Osteocyte (in vitro differentiated cells): ENCODE measurements around the gene MBP. TPM values are rescaled to one million over a fixed set of nuclear protein-coding genes. Genes with fewer than 3 reads are reported as not detected.

Experiments used
- DNase-seq: peaks from one replicate; pipeline ENCODE4 v3.0.0; 2021; ENCODE audit warnings: mixed read lengths; ENCODE audit not compliant: unreplicated experiment; ENCODE audit errors: extremely low spot score
- H3K27ac Mint-ChIP-seq: one replicate; pipeline ENCODE4 v1.8.0; 2021; ENCODE audit warnings: mild to moderate bottlenecking, mixed read lengths; ENCODE audit not compliant: unreplicated experiment
- H3K27me3 Mint-ChIP-seq: one replicate; pipeline ENCODE4 v1.8.0; 2021; ENCODE audit warnings: mixed read lengths; ENCODE audit not compliant: unreplicated experiment
- H3K36me3 Mint-ChIP-seq: one replicate; pipeline ENCODE4 v1.8.0; 2021; ENCODE audit warnings: mixed read lengths; ENCODE audit not compliant: unreplicated experiment
- H3K4me1 Mint-ChIP-seq: one replicate; pipeline ENCODE4 v1.8.0; 2021; ENCODE audit warnings: mixed read lengths; ENCODE audit not compliant: unreplicated experiment
- H3K4me3 Mint-ChIP-seq: one replicate; pipeline ENCODE4 v1.8.0; 2021; ENCODE audit warnings: mild to moderate bottlenecking, moderate library complexity, mixed read lengths; ENCODE audit not compliant: unreplicated experiment
- H3K9me3 Mint-ChIP-seq: one replicate; pipeline ENCODE4 v1.8.0; 2021; ENCODE audit warnings: mixed read lengths; ENCODE audit not compliant: unreplicated experiment
- CTCF ChIP-seq: fragments of 200-600 bp; sonication (generic); IDR thresholded peaks from 2 replicates; pipeline ENCODE4 v1.5.0; 2021; ENCODE audit warnings: antibody characterized with exemption, mild to moderate bottlenecking, moderate library complexity
- total RNA-seq: library from RNA; stranded (reverse); gene quantifications from 2 replicates; pipeline ENCODE4 v1.2.1, GENCODE V29; 2021

The MBP gene
- total RNA-seq, 1 donor from 2014 or later, result 18.6 TPM

GRCh38 chr18:77161383-77161782, 28.8 kb upstream of the MBP start:
- no peaks in the 10 kb centered on the region for H3K36me3 Mint-ChIP-seq
- H3K9me3 Mint-ChIP-seq, result no peaks in the 10 kb centered on the region
- TF ChIP-seq CTCF, result no peak
- DNase-seq, result no peak
- H3K4me3 Mint-ChIP-seq, result no peak overlapping the region
- peaks cover 27% of the 10 kb centered on the region for H3K27me3 Mint-ChIP-seq
- no peak overlapping the region for H3K27ac Mint-ChIP-seq
- peaks cover 15% of the 10 kb centered on the region for H3K4me1 Mint-ChIP-seq

DNA sequence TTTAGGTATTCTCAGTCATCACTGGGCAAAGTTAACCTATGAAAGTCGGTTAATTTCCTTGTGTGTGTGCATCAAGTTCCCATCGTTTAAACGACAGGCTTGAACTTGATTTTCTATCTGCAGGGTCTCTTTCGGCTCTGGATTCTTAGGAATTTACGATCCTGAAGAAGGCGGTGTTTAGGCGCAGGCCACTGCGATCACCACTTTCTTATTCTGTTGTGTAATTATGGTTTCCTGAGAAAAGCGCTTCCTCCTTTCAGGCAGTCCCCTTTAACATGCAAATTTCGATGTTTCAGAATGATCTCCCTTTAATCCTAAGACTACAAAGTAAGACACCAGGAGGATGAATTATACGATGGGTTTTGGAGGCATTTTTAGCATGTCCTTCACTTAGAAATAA, 27.9 kb upstream of the MBP start:
- peaks cover 28% of the 10 kb centered on the region for H3K27me3 Mint-ChIP-seq
- DNase-seq, result no peak

DNA sequence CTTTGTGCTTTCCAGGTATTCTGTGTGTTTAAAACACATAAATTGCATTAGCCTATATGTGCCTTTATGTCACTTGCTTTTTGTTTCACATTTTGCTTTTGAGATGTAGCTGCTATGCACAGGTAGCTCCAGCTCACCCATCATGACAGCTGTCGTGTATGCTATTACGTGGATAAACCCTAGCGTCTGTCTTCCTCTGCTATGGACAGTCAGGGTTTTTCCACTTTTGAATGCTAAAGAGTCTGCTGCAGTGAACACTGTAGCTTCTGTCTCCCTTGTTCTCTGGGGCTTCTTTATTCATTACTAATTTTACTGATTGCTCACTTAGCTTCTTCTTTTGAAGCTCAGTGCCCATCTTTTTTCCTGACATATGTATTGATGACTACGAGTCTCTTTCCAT, 24.7 kb upstream of the MBP start:
- Mint-ChIP-seq H3K36me3 (no peaks in the 10 kb centered on the region), H3K27ac (no peak overlapping the region), H3K27me3 (peaks cover 32% of the 10 kb centered on the region), H3K9me3 (no peaks in the 10 kb centered on the region), H3K4me3 (no peak overlapping the region), H3K4me1 (no peaks in the 10 kb centered on the region)
- no peak for DNase-seq
- TF ChIP-seq CTCF, result no peak

More for the DNA sequence above, 27.9 kb upstream of the MBP start:
- Mint-ChIP-seq H3K27ac (no peak overlapping the region), H3K9me3 (no peaks in the 10 kb centered on the region), H3K36me3 (no peaks in the 10 kb centered on the region), H3K4me3 (no peak overlapping the region), H3K4me1 (peaks cover 6% of the 10 kb centered on the region)
- no peak for TF ChIP-seq CTCF

GRCh38 chr18:77155031-77155430, 22.4 kb upstream of the MBP start:
- Mint-ChIP-seq H3K4me1 (no peaks in the 10 kb centered on the region), H3K4me3 (no peak overlapping the region), H3K36me3 (no peaks in the 10 kb centered on the region), H3K9me3 (no peaks in the 10 kb centered on the region), H3K27ac (no peak overlapping the region), H3K27me3 (peaks cover 31% of the 10 kb centered on the region)
- no peak for DNase-seq
- no peak for TF ChIP-seq CTCF

DNA sequence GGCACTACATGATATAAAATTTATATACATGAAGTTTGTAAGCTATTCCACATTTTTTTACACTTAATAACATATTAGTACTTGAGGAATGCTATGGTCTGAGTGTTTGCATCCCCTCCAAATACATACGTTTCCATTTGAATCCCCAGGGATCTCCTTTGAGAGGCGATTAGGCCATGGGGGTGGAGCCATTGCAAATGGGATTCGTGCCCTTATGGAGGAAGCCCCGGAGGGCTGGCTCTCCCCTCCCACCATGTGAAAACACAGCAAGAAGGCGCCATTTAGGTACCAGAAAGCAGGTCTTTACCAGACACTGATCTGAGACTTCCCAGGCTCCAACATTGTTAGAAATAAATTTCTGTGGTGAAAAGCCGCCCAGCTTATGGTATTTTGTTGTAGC, 20.8 kb upstream of the MBP start:
- DNase-seq, result no peak
- Mint-ChIP-seq H3K4me3 (no peak overlapping the region), H3K4me1 (no peaks in the 10 kb centered on the region), H3K9me3 (no peaks in the 10 kb centered on the region), H3K36me3 (no peaks in the 10 kb centered on the region), H3K27ac (no peak overlapping the region), H3K27me3 (peaks cover 29% of the 10 kb centered on the region)
- TF ChIP-seq CTCF, result no peak
